Type B pancreatic cell (in vitro differentiated cells): Measurements from ENCODE around the gene PANK4. TPM values are rescaled to one million over a fixed set of nuclear protein-coding genes. Genes with fewer than 3 reads are reported as not detected.
A peak's percentile ranks its signal among the peaks of the same experiment; 100 is the strongest.

Experiments
- DNase-seq: peaks from one replicate; pipeline ENCODE4 v3.0.0; 2021; ENCODE audit warnings: mixed read lengths; ENCODE audit not compliant: unreplicated experiment; ENCODE audit errors: extremely low spot score
- H3K27ac Mint-ChIP-seq: 2 replicates; pipeline ENCODE4 v1.8.0; 2021; ENCODE audit warnings: mild to moderate bottlenecking, mixed read lengths
- H3K27me3 Mint-ChIP-seq: 2 replicates; pipeline ENCODE4 v1.8.0; 2021; ENCODE audit warnings: mixed read lengths
- H3K36me3 Mint-ChIP-seq: 2 replicates; pipeline ENCODE4 v1.8.0; 2021; ENCODE audit warnings: mixed read lengths
- H3K4me1 Mint-ChIP-seq: one replicate; pipeline ENCODE4 v1.8.0; 2021; ENCODE audit warnings: mixed read lengths; ENCODE audit not compliant: unreplicated experiment
- H3K4me3 Mint-ChIP-seq: 2 replicates; pipeline ENCODE4 v1.8.0; 2021; ENCODE audit warnings: mild to moderate bottlenecking, mixed read lengths
- H3K9me3 Mint-ChIP-seq: 2 replicates; pipeline ENCODE4 v1.8.0; 2021; ENCODE audit warnings: mixed read lengths
- CTCF ChIP-seq: fragments of 200-600 bp; sonication (generic); conservative IDR thresholded peaks from 2 replicates; pipeline ENCODE4 v1.5.0; 2021; ENCODE audit warnings: antibody characterized with exemption, mild to moderate bottlenecking
- total RNA-seq: library from RNA; stranded (reverse); gene quantifications from 2 replicates; pipeline ENCODE4 v1.2.1, GENCODE V29; 2021; ENCODE audit warnings: low replicate concordance

Gene PANK4
- total RNA-seq, 1 donor from 2014 or later = 49.1 TPM

GRCh38 chr1:2504225-2504948 is 22.0 kb downstream of the PANK4 start:
- no peak for TF ChIP-seq CTCF
- H3K27me3 Mint-ChIP-seq = no peaks in the 10 kb centered on the region
- no peak overlapping the region for H3K27ac Mint-ChIP-seq
- DNase-seq = no peak
- no peaks in the 10 kb centered on the region for H3K4me1 Mint-ChIP-seq
- no peaks in the 10 kb centered on the region for H3K9me3 Mint-ChIP-seq
- H3K36me3 Mint-ChIP-seq = no peaks in the 10 kb centered on the region
- H3K4me3 Mint-ChIP-seq = no peak overlapping the region

- Mint-ChIP-seq H3K27me3 (no peaks in the 10 kb centered on the region), H3K4me3 (no peak overlapping the region), H3K4me1 (no peaks in the 10 kb centered on the region), H3K27ac (no peak overlapping the region), H3K36me3 (no peaks in the 10 kb centered on the region), H3K9me3 (no peaks in the 10 kb centered on the region)
- TF ChIP-seq CTCF = peak; percentile 28
- no peak for DNase-seq
Observed at GRCh38 chr1:2503554-2504224, 22.7 kb downstream of the PANK4 start.

- TF ChIP-seq CTCF = no peak
- no peaks in the 10 kb centered on the region for H3K36me3 Mint-ChIP-seq
- no peaks in the 10 kb centered on the region for H3K4me1 Mint-ChIP-seq
- H3K27ac Mint-ChIP-seq = no peak overlapping the region
- DNase-seq = no peak
- H3K27me3 Mint-ChIP-seq = no peaks in the 10 kb centered on the region
- no peak overlapping the region for H3K4me3 Mint-ChIP-seq
- no peaks in the 10 kb centered on the region for H3K9me3 Mint-ChIP-seq
Observed at GRCh38 chr1:2502661-2503553, 23.5 kb downstream of the PANK4 start.

- H3K27me3 Mint-ChIP-seq = no peaks in the 10 kb centered on the region
- H3K4me3 Mint-ChIP-seq = no peak overlapping the region
- TF ChIP-seq CTCF = no peak
- H3K4me1 Mint-ChIP-seq = no peaks in the 10 kb centered on the region
- H3K36me3 Mint-ChIP-seq = no peaks in the 10 kb centered on the region
- no peak overlapping the region for H3K27ac Mint-ChIP-seq
- DNase-seq = no peak
- H3K9me3 Mint-ChIP-seq = no peaks in the 10 kb centered on the region
Observed at GRCh38 chr1:2502210-2502609, 24.2 kb downstream of the PANK4 start.

GRCh38 chr1:2501820-2502119 is 24.6 kb downstream of the PANK4 start:
- Mint-ChIP-seq H3K36me3 (no peaks in the 10 kb centered on the region), H3K4me3 (no peak overlapping the region), H3K27me3 (no peaks in the 10 kb centered on the region), H3K4me1 (no peaks in the 10 kb centered on the region), H3K9me3 (no peaks in the 10 kb centered on the region), H3K27ac (no peak overlapping the region)
- no peak for DNase-seq
- no peak for TF ChIP-seq CTCF
